GM12873 (cell line): ENCODE results near the gene BCL2.

Experiments used
- CTCF ChIP-seq: IDR thresholded peaks from 2 replicates; pipeline ENCODE4 v1.5.1; 2012; ENCODE audit warnings: low read depth, mild to moderate bottlenecking, moderate library complexity, low read length, control low read depth; ENCODE audit not compliant: insufficient read depth; ENCODE audit errors: missing control alignments

The BCL2 gene

DNA sequence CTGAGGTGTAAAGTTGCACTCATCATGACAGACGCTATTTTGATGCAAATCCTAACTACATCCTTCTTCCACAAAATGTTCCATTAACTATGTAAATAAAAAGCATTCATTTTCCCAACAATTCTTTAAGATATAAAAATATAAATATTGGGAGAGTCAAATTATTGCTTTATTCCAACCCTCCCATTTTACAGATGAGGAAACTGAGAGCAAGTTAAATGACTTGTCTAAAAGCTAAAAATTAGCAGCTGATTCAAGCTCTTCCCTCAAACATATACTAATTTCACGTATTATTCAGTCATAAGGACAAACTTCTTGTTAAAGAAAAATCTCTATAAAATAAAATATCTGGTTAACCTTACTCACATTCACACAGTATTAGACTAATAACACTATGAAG, 30.7 kb upstream of the BCL2 start:
- TF ChIP-seq CTCF, result no peak

DNA sequence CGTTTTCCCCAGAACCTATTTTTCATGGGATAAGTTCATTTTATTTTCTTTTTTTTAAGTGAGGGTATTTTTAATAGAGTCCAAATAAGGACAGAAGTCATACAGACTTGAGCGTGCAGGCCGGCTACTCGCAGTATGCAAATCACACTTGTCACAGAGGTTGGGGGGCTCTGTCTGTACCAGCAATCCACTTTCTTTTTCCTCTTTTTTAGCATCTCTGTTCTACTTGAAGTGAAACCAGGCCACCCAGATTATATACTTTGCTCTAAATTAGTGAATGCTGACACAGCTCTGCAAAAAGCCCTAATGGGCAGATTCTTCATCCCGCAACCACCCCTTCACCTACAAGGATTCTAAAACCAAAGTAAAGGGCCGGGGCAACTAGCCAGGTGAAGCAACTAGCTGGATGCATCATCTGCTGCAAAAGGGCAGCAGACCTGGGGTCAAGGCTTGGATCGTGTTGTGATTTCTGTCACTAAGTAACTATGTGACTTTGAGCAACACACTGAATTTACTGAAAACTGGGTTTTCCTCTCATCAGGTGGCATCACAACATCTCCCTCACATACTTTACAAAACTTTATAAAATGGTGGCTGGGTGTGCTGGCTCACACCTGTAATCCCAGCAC, 29.1 kb upstream of the BCL2 start:
- no peak for TF ChIP-seq CTCF

DNA sequence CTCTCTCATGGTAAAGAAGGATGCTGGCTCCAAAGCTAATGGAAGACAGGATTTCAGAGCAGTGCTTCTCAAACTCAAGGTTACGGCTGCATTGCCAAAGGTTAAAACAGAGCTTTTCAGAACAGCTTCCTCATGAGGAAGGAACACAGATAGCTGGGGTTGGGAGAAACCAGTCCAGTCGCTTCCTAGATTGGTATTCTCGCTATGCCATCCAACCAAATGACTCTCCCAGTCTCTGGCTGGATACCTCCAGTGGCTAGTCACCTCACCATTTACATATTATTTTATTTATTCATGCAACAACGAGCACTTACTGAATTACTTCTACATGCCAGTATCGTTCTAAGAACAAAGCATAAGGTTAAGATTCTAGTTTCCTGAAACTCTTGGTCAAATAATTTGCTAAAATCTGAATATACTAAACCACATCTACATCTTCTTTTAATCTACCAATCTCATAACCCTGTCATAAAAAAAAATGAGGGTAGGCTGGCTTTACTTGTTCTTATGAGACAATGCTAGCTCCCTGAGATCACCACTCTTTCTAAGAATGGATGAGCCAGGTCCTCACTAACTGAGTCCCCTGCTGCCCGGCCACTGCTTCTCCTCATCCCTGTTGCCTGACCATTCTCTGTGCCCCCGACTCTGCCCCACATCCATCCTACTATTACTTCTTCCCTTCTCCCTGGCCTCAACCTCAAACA, 27.1 kb upstream of the BCL2 start:
- TF ChIP-seq CTCF, result no peak

DNA sequence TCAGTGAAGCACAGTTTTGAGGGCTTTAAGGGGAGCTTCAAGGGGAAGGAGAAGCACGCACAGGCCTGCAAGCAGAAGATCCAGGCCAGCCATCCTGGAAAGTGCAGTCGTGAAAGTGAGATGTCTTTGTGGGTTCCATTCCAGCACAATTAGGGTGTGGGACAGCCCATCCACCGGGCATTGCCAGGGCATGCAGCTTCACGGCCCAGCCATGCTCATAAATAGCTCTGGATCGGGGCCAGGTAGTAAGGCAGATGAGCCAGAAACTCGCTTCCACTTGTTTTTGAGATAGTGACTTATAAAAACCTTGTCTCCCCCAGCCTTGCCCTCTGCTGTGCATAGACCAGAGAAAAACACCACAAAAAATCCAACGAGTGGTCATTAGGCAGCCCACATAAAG, 26.5 kb upstream of the BCL2 start:
- no peak for TF ChIP-seq CTCF

GRCh38 chr18:63344918-63345317, 25.3 kb upstream of the BCL2 start:
- no peak for TF ChIP-seq CTCF

GRCh38 chr18:63344263-63344662, 24.7 kb upstream of the BCL2 start:
- no peak for TF ChIP-seq CTCF

DNA sequence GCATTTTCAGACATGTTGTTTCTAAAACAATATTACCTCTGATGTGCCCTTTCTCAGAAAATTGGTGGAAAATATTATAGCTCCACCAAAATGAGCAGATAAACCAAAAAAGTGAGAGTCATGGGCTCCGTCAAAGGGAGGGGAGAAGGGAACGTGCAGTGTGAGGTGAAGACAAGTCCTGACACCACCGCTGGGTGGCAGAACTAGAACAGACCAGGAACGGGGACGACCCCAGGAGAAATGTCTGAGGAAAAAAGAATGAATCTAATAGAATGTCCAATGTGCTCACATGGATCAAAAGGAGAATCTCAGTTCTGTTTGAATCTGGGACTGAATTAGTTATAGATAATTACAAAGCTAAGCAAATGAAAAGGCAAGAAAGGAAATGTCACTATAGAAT, 22.6 kb upstream of the BCL2 start:
- peak; percentile 57 for TF ChIP-seq CTCF
